RWPE2 (cell line): Measurements from ENCODE around the gene PLEKHG4B.

ENCODE experiments used
- ATAC-seq: fragments of 200-7000 bp; cut with Tn5 transposase; 3 replicates; pipeline ENCODE4 v1.9.1; 2021; ENCODE audit warnings: low read depth
- DNase-seq: peaks from one replicate; pipeline ENCODE4 v3.0.0-alpha.2; 2020; ENCODE audit warnings: low spot score
- H3K27ac ChIP-seq: fragments of 450-650 bp; 2 replicates; pipeline ENCODE4 v1.5.1; 2017; ENCODE audit warnings: mild to moderate bottlenecking; ENCODE audit not compliant: poor library complexity, severe bottlenecking
- H3K27me3 ChIP-seq: fragments of 250-450 bp; sonication (Bioruptor Pico); 2 replicates; pipeline ENCODE4 v1.5.1; 2021; ENCODE audit warnings: mild to moderate bottlenecking, moderate library complexity; ENCODE audit not compliant: insufficient read depth, poor library complexity, severe bottlenecking
- H3K36me3 ChIP-seq: fragments of 250-450 bp; sonication (Bioruptor Pico); 2 replicates; pipeline ENCODE4 v1.5.1; 2020; ENCODE audit warnings: low read depth, mild to moderate bottlenecking, moderate library complexity
- H3K4me1 ChIP-seq: fragments of 250-450 bp; sonication (Bioruptor Pico); 2 replicates; pipeline ENCODE4 v1.5.1; 2021; ENCODE audit warnings: mild to moderate bottlenecking, moderate library complexity; ENCODE audit not compliant: insufficient read depth, poor library complexity, severe bottlenecking
- H3K4me3 ChIP-seq: fragments of 250-450 bp; sonication (Bioruptor Pico); 2 replicates; pipeline ENCODE4 v1.5.1; 2021; ENCODE audit warnings: mild to moderate bottlenecking, moderate library complexity; ENCODE audit not compliant: severe bottlenecking
- H3K9me3 ChIP-seq: fragments of 250-450 bp; sonication (Bioruptor Pico); 2 replicates; pipeline ENCODE4 v1.5.1; 2021; ENCODE audit warnings: mild to moderate bottlenecking, moderate library complexity; ENCODE audit not compliant: severe bottlenecking
- CTCF ChIP-seq: fragments of 450-650 bp; IDR thresholded peaks from one replicate; pipeline ENCODE4 v1.5.1; 2017; ENCODE audit warnings: mild to moderate bottlenecking, moderate library complexity; ENCODE audit not compliant: poor library complexity, severe bottlenecking

Gene PLEKHG4B

GRCh38 chr5:128446-128845, 36.5 kb downstream of the PLEKHG4B start:
- Histone ChIP-seq H3K27me3 (peaks cover 9% of the 10 kb centered on the region), H3K36me3 (no peaks in the 10 kb centered on the region), H3K27ac (no peak overlapping the region), H3K4me3 (no peak overlapping the region), H3K4me1 (no peaks in the 10 kb centered on the region), H3K9me3 (no peaks in the 10 kb centered on the region)
- TF ChIP-seq CTCF = no peak
- no peak for ATAC-seq
- no peak for DNase-seq

GRCh38 chr5:129148-129547, 37.2 kb downstream of the PLEKHG4B start:
- no peak for TF ChIP-seq CTCF
- DNase-seq (no peak), ATAC-seq (no peak)
- no peaks in the 10 kb centered on the region for H3K36me3 ChIP-seq
- no peak overlapping the region for H3K27ac ChIP-seq
- no peak overlapping the region for H3K4me3 ChIP-seq
- peaks cover 9% of the 10 kb centered on the region for H3K27me3 ChIP-seq
- H3K4me1 ChIP-seq = no peaks in the 10 kb centered on the region
- no peaks in the 10 kb centered on the region for H3K9me3 ChIP-seq

- no peak for TF ChIP-seq CTCF
- peaks cover 9% of the 10 kb centered on the region for H3K27me3 ChIP-seq
- no peaks in the 10 kb centered on the region for H3K9me3 ChIP-seq
- ATAC-seq (0 out of 3 replicates have a peak, but pooled peaks have one; percentile 27), DNase-seq (no peak)
- H3K4me1 ChIP-seq = no peaks in the 10 kb centered on the region
- H3K4me3 ChIP-seq = no peak overlapping the region
- no peak overlapping the region for H3K27ac ChIP-seq
- H3K36me3 ChIP-seq = no peaks in the 10 kb centered on the region
Measured at GRCh38 chr5:129820-130219, 37.9 kb downstream of the PLEKHG4B start.

- Histone ChIP-seq H3K4me3 (no peak overlapping the region), H3K4me1 (no peaks in the 10 kb centered on the region), H3K9me3 (no peaks in the 10 kb centered on the region), H3K27me3 (peaks cover 9% of the 10 kb centered on the region), H3K27ac (no peak overlapping the region), H3K36me3 (no peaks in the 10 kb centered on the region)
- no peak for TF ChIP-seq CTCF
- ATAC-seq (no peak), DNase-seq (no peak)
Measured at GRCh38 chr5:130601-131131, 38.7 kb downstream of the PLEKHG4B start.

GRCh38 chr5:136901-137300, 44.9 kb downstream of the PLEKHG4B start:
- TF ChIP-seq CTCF = no peak
- no peak for DNase-seq
- no peaks in the 10 kb centered on the region for H3K27me3 ChIP-seq
- H3K4me1 ChIP-seq = no peaks in the 10 kb centered on the region
- H3K36me3 ChIP-seq = no peaks in the 10 kb centered on the region
- H3K4me3 ChIP-seq = no peak overlapping the region
- H3K27ac ChIP-seq = no peak overlapping the region
- ATAC-seq = peak; percentile 33; the same call in 1 of the 3 replicates
- no peaks in the 10 kb centered on the region for H3K9me3 ChIP-seq
